Lung (tissue), 12 donors: ENCODE data around the gene RNF144A. TPM values are rescaled to one million over a fixed set of nuclear protein-coding genes. Genes with fewer than 3 reads are reported as not detected.
"Not testable (repeated sequence)": the region's sequence is repeated elsewhere in the genome, so short reads cannot be mapped to it uniquely, and the experiment has no call there.

Experiments
- ATAC-seq: fragments of 200-7000 bp; cut with Tn5 transposase; one replicate; pipeline ENCODE4 v1.9.1; 2020; ENCODE audit warnings: moderate number of reproducible peaks; ENCODE audit not compliant: insufficient read depth, low FRiP score
- DNase-seq, 3 donors: peaks; one replicate each; pipeline ENCODE4 v3.0.0-alpha.2; 2013 to 2017
- H3K27ac ChIP-seq, 2 donors: one replicate each; pipeline ENCODE4 v1.5.1; 2013; ENCODE audit warnings: mild to moderate bottlenecking in 2 of 2, moderate library complexity in 2 of 2, control low read depth in 1 of 2, inconsistent platforms in 1 of 2, low read depth in 1 of 2, low read length in 1 of 2
- H3K27me3 ChIP-seq, 3 donors: one replicate each; pipeline ENCODE4 v1.5.1; 2013; ENCODE audit warnings: low read length in 2 of 3; ENCODE audit not compliant: control insufficient read depth in 3 of 3, insufficient read depth in 3 of 3
- H3K36me3 ChIP-seq, 4 donors: one replicate each; pipeline ENCODE4 v1.5.1; 2013; ENCODE audit warnings: low read length in 4 of 4, mild to moderate bottlenecking in 1 of 4, moderate library complexity in 1 of 4; ENCODE audit not compliant: control insufficient read depth in 4 of 4, insufficient read depth in 4 of 4
- H3K4me1 ChIP-seq, 5 donors: one replicate each; pipeline ENCODE4 v1.5.1; 2013; ENCODE audit warnings: low read length in 5 of 5, mild to moderate bottlenecking in 2 of 5, moderate library complexity in 1 of 5; ENCODE audit not compliant: control insufficient read depth in 5 of 5, insufficient read depth in 5 of 5
- H3K4me3 ChIP-seq: one replicate; pipeline ENCODE4 v1.5.1; 2013; ENCODE audit warnings: mild to moderate bottlenecking, control low read depth, moderate library complexity
- H3K9ac ChIP-seq, 2 donors: one replicate each; pipeline ENCODE4 v1.5.1; 2013; ENCODE audit warnings: low read length in 2 of 2, control low read depth in 1 of 2; ENCODE audit not compliant: insufficient read depth in 1 of 2
- H3K9me3 ChIP-seq, 4 donors: one replicate each; pipeline ENCODE4 v1.5.1; 2013; ENCODE audit warnings: low read length in 3 of 4, mild to moderate bottlenecking in 1 of 4, moderate library complexity in 1 of 4; ENCODE audit not compliant: control insufficient read depth in 4 of 4, insufficient read depth in 3 of 4
- CTCF ChIP-seq: IDR thresholded peaks from 2 replicates; pipeline ENCODE4 v1.5.1; 2012; ENCODE audit warnings: mild to moderate bottlenecking; ENCODE audit errors: control extremely low read depth, extremely low read depth
- WGBS, 2 donors: extraction: QIAGEN DNeasy Blood & Tissue Kit; methylation state at CpG; one replicate each; pipeline ENCODE4 v1.1.7; 2013; 5-methylcytosine and 5-hydroxymethylcytosine counted together
- polyA plus RNA-seq, 2 donors: library from polyadenylated mRNA; stranded (reverse); fragments of 200-250 nt; gene quantifications; one replicate each; pipeline ENCODE4 v1.2.1, GENCODE V29; 2013
- total RNA-seq, 2 donors: library from RNA; depleted of rRNA in 1 of 2; stranded (reverse); fragments of >200 nt in 1 of 2; gene quantifications; one replicate each; pipeline ENCODE4 v1.2.1, GENCODE V29; 2014 to 2021
- donor health status: control.
- donor health status: control.
- donor health status: Bipolar disorder and iron deficiency.
- donor health status: healthy.
- donor health status: DM: yes; HTN: yes; CAD: no.

Gene RNF144A
- total and polyA plus RNA-seq, 4 donors, result 2.7 to 25.3 (median 5.8) TPM

DNA sequence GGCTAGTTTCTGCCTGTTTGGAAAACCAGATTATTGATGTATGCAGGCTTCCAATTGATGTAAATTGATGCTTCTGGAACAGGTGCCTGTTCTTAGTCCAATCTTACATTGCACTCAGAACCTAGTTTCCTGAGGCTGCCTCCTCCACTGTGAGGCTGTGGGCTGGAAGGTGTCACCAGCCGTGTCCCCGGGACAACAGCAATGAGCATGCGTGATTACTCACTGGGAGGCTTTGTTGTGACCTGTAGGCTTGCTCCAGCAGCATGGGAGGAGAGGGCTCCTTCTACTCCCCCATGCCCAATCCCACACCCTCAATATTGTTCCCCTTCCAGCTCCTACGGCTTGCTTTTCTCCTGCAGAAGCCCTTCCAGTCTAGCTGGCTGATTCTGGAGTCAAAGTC, 28.5 kb upstream of the RNF144A start:
- WGBS, 2 donors, result 97 to 98% methylated on average over 4 of the region's 4 CpGs
- ATAC-seq, result no peak

DNA sequence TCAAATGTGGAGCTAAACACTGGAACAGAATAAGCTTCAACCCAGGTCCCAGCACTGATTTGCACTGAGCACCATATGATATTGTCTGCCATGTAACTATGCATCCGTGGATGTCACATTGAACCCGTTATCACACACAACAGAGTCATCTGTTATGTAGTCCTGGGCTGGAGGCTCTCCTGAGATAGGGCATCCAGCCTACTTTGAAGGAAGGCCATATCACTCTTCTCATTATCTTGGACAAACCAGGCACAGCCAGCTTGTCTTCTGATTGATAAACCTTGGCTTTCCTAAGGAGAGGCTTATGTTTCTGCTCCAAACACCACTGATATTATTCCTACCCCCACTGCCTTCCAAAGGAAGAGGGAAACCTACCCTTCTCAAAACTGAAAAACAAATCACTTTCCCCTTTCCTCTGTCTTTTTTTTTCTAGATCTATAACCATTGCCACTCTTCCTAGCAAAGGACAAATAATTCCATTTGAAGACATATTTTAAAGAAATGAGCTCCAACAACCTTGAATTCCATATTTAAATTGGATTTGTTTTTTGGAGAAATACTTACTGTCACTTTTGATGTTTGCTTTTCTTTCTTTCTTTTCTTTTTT, 23.2 kb upstream of the RNF144A start:
- Histone ChIP-seq H3K9me3 (no peaks in the 10 kb centered on the region), H3K27me3 (no peaks in the 10 kb centered on the region), H3K4me1 (no peaks in the 10 kb centered on the region), H3K4me3 (no peak overlapping the region), H3K36me3 (peaks cover 0 to 5% (median 1%) of the 10 kb centered on the region in 4 donors), H3K27ac (no peak overlapping the region), H3K9ac (no peak overlapping the region)
- DNase-seq (no peak), ATAC-seq (no peak)
- WGBS, 2 donors, result 89% methylated on average over 2 of the region's 2 CpGs
- TF ChIP-seq CTCF, result no peak

More for the DNA sequence above, 28.5 kb upstream of the RNF144A start:
- Histone ChIP-seq H3K27me3 (no peaks in the 10 kb centered on the region), H3K36me3 (peaks cover 0 to 5% (median 0%) of the 10 kb centered on the region in 4 donors), H3K9me3 (no peaks in the 10 kb centered on the region), H3K4me3 (no peak overlapping the region), H3K4me1 (peaks cover 0 to 4% (median 0%) of the 10 kb centered on the region in 5 donors), H3K27ac (no peak overlapping the region), H3K9ac (no peak overlapping the region)
- DNase-seq, result no peak
- no peak for TF ChIP-seq CTCF

DNA sequence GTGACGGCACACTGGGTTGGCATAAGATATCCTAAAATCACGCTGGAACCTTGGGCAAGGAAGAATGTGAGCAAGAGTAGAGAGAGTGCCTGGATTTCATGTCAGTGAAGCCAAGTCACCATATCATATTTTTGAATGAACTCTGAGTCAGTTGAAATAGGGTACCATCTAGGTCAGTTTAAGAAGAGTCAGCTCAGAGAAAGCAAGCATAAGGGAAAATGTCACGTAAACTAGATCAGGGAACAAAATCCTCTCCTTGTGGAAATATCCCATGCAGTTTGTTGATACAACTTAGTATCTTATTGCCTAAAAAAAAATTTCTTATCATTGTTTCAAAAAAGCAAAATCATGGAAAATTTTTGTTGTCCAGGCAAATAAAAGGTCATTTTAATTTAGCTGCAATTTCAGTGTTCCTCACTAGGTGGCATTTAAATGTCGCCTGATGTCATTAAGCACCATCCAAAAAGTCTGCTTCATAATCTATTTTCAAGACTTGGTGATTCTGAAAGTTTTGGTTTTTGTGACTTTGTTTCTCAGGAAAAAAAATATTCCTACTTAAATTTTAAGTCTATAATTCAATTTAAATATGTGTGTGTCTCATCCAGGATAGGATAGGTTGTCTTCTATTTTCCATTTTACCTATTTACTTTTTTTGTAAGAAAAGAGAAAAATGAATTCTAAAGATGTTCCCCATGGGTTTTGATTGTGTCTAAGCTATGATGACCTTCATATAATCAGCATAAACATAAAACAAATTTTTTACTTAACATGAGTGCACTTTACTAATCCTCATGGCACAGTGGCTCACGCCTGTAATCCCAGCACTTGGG, 20.1 kb upstream of the RNF144A start:
- WGBS, 2 donors, result 77 to 83% methylated on average over 5 of the region's 5 CpGs
- Histone ChIP-seq H3K9me3 (no peaks in the 10 kb centered on the region), H3K27ac (no peak overlapping the region), H3K4me1 (no peaks in the 10 kb centered on the region), H3K27me3 (no peaks in the 10 kb centered on the region), H3K36me3 (peaks cover 0 to 2% (median 0%) of the 10 kb centered on the region in 4 donors), H3K4me3 (no peak overlapping the region), H3K9ac (no peak overlapping the region)
- ATAC-seq, result no peak
- TF ChIP-seq CTCF, result peak; percentile 62
- DNase-seq, result peak in 2 of 3 donors; percentile 68 to 77

GRCh38 chr2:6902581-6902980, 14.6 kb upstream of the RNF144A start:
- ATAC-seq, result not testable (repeated sequence)

More at GRCh38 chr2:6902581-6902980, 14.6 kb upstream of the RNF144A start:
- WGBS, 2 donors, result 95 to 97% methylated on average over 2 of the region's 2 CpGs
- not testable (repeated sequence) for H3K9ac ChIP-seq, H3K27ac ChIP-seq, DNase-seq, H3K9me3 ChIP-seq, H3K27me3 ChIP-seq, H3K4me3 ChIP-seq, H3K4me1 ChIP-seq, H3K36me3 ChIP-seq
